Activated naive CD8-positive, alpha-beta T cell treated with anti-CD3 and anti-CD28 coated beads, Interleukin-2, amount 50 U/mL, for 16 hours (primary cell): ENCODE measurements around the gene JPT2.
"Not testable (repeated sequence)": the region's sequence is repeated elsewhere in the genome, so short reads cannot be mapped to it uniquely, and the experiment has no call there.

Experiments
- DNase-seq: peaks from one replicate; pipeline ENCODE4 v3.0.0-alpha.2; 2020; ENCODE audit warnings: low read depth, low spot score

Gene JPT2

GRCh38 chr16:1732071-1732470 lies 54.0 kb downstream of the JPT2 start:
- no peak for DNase-seq

DNA sequence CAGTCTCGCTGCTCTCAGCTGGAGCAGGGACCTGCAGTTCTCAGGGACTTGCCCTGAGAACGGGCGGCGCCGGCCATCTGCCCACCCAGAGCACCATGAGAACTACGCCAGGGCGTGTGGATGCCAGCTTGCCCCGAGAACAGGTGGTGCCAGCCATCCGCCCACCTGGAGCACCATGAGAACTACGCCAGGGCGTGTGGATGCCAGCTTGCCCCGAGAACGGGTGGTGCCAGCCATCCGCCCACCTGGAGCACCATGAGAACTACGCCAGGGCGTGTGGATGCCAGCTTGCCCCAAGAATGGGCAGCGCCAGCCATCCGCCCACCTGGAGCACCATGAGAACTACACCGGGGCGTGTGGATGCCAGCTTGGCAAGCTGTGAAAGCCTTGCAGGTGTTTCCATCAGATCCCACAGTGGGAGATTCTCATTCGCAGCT lies 54.5 kb downstream of the JPT2 start:
- DNase-seq: not testable (repeated sequence)

DNA sequence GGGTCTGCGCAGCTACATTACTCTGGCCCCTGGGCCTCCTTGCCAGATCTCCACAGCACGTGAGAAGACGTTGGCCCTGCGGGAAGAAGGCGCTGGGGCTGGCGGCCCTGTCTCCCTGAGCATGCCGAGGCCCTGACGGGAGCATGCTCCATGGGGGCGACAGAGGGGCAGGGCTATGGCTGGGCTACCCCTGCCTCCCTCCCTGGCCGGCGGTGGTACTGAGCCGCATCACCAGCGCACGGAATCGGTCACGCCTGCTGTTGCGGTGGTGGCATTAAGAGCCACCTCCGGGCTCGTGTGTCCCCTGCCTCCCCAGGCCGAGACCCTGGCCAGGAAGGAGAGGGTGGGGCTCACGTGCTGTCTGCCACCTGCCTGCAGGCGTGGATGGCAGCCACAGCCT lies 56.0 kb downstream of the JPT2 start:
- DNase-seq: no peak

DNA sequence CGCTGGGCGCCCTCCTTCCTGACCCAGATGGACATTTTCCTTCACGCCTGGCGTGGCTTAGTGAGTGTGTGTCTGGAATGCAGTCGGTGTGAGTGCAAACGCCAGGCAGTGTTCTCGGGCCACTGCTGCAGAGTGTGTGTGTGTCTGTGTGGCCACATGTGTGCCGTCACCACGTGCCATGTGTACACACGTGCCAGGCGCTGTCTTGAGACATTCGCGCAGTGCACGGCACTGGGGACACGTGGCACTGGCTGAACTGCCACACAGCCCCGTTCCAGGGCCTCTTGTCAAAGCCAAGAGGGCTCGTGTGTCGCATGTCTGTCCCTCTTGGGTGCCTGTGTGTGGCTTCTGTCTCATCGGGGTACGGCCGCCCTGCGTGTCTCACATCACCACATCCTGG lies 56.7 kb downstream of the JPT2 start:
- no peak for DNase-seq

- DNase-seq: no peak
Measured at GRCh38 chr16:1740234-1740633, 62.2 kb downstream of the JPT2 start.

- no peak for DNase-seq
Measured at GRCh38 chr16:1740781-1741490, 62.9 kb downstream of the JPT2 start.

DNA sequence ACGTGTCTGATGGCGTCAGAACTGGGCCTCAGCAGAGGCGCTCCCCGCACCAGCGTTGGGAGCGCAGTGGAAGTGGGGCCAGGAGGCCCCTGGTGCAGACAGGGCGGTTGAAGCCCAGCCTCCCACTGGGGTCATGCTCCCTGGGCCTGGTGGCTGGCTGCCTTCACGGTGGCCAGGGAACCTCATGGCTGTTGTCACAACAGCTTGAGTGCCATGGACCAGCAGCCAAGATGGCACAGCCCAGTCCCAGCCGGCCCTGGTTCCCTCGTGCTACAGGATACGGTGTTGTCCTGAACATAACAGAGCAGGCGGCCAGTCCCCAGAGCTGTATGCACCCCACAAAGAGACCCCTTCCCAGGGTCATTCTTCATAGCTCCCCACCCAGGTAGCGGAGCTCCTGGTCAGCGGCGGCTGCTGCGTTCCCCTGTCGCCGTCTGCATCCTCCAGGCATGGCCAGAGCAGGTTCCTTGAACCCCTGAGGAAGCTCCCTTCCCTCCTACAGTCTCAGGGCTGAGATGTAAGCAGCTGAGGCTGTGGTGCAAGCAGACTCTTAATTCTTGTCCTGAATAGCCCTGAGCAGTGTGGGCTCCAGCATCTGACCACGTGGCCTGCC lies 63.6 kb downstream of the JPT2 start:
- DNase-seq: no peak

- DNase-seq: no peak
Measured at GRCh38 chr16:1743376-1744337, 65.6 kb downstream of the JPT2 start.

DNA sequence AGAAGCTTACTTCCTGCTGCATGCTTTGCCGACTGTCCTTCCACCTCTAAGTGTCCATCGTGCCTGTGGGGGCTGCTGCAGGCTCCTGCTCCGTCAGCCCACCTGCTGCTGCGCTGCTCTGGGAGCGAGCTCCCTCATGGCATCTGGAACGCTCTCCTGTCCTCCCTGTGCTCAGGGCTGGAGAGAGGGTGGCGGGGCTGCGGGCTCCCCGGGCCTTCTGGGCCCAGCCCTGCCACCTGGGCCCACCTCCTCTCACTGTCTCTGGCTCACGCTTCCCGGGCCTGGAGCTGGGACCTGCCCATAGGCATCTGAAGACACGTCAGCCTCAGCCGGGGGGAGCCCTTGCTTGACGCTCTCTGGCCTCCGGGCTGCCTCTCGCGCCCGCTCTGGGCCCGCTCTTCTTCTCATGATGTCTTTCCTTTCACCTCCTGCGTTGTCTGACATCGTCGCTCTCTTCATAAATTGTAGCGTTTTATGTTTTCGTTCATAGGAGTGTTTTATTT lies 66.3 kb downstream of the JPT2 start:
- no peak for DNase-seq

DNA sequence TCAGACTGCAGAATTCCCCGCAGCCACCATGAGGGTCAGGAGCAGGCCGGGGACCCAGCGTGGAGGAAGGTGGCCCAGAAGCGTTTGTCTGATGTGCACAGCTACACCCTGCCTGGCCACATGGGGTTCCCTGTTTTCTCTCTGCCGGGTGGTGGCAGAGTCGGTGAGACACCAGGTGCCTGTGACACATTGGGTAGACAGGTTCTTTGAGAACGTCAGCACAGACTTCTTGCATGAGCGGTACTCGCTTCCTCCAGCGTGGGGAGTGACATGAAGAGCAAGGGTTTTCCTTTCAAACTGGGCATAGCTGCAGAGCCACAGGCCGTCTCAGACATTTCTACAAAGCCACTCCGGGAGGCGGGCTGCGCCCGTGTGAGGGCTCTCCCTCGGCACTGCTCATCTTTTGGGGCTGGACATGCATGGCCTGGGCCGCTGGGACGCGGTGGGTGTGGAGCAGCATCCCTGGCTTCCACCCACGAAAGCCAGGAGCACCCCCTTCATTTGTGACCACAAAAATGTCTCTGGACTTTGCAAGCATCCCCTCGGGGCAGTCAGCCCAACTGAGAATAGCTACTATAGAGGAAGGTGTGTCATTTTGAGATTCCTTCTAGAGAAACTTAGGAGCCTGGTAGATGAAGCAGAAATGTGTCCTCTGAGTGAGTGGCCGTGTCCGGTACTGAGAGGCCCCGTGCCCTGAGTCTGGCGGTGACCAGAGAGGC lies 67.3 kb downstream of the JPT2 start:
- no peak for DNase-seq

DNA sequence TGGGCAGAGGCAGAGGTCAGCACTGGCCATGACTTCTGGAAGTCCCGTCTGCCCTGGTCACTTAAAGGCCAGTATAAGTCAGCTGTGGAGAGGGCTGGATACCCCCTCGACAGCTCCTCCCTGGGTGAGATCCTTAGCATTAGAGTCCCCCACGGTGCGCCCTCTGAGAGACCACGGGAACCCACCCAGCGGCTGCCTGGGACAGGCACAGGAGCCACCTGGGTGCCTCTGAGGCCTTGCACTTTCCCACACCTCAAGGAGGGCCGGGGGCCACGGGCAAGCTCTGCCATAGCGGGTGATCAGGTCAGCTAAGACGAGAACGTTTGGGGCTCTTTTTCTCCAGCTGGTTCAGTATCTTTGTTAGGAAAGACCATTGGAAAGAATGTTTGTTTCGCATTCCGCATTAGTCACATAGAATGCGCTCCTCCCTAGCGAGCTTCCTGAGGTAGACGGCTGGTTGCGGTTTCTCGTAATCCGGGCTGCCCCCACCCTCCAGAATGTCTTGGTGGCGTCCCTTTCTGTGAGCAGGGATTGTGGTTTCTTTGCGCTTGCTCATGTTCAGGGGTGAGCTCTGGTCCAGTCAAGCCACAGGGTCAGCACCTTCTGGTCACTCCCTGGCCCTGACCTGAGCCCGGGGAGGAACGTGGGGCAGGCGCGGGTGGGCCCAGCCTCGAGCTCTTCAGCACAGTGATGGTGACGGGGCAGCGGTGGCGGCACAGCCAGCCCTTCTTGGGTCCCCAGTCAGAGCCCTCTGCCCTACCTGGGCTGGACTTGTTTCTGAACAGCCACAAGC lies 68.0 kb downstream of the JPT2 start:
- DNase-seq: no peak

GRCh38 chr16:1746693-1747195 lies 68.7 kb downstream of the JPT2 start:
- DNase-seq: no peak

- DNase-seq: no peak
Measured at GRCh38 chr16:1747934-1748333, 69.9 kb downstream of the JPT2 start.

DNA sequence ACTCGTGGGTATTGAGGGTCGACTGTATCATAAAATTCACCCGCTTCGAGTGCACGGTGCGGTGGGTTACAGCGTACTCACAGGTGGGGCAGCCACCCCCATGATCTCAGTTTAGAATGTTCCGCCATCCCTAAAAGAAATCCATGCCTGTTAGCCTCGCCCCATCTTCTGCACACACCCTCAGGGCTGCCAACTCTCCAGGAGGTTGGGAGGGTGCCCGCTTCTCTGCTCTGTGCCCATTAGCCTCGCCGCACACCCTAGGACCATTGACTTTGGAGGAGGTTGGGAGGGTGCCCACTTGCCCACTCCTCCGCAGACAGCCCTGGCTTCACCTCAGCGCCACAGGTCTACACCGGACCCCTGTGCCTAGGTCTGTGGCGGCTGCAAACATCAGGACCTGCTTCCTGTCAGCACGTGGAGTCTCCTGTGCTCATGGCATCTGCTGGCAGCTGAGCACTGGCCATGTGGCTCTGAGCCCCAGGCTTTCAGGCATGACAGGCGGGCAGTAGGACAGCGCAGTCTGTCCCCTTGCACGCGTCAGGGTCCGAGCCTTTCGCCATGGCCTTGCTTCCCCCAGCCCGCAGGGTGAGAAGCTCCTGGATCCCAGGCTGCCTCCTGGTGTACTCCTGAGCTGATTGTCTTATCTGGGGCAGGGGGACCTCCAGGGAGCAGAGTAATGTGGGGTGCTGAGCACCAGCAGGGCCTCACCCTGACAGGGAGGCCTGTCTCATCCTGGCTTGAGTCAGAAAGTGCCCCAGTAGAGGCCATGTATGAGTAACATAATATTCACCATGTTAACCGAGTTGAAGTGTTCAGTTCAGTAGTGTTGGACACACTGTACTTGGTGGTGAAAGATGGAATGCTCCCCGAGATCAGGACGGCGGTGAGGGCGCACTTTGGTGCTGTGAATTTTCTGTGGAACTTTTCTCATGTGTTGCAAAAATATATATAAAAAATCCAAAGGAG lies 71.4 kb downstream of the JPT2 start:
- no peak for DNase-seq
